Muscle layer of duodenum (tissue), 2 donors: Measurements from ENCODE around the gene COL25A1.
"Not testable (repeated sequence)": the region's sequence is repeated elsewhere in the genome, so short reads cannot be mapped to it uniquely, and the experiment has no call there.

ENCODE experiments used
- H3K27ac ChIP-seq: one replicate; pipeline ENCODE4 v1.7.0; 2013; ENCODE audit warnings: mild to moderate bottlenecking, low read length
- H3K27me3 ChIP-seq: one replicate; pipeline ENCODE4 v1.7.0; 2013; ENCODE audit warnings: low read depth, mild to moderate bottlenecking, control low read depth, low read length
- H3K36me3 ChIP-seq, 2 donors: one replicate each; pipeline ENCODE4 v1.7.0; 2013; ENCODE audit warnings: low read length in 2 of 2, control low read depth in 1 of 2, mild to moderate bottlenecking in 1 of 2; ENCODE audit not compliant: insufficient read depth in 2 of 2, control insufficient read depth in 1 of 2
- H3K4me1 ChIP-seq, 2 donors: one replicate each; pipeline ENCODE4 v1.7.0; 2013; ENCODE audit warnings: low read length in 2 of 2, mild to moderate bottlenecking in 2 of 2, control low read depth in 1 of 2, moderate library complexity in 1 of 2; ENCODE audit not compliant: insufficient read depth in 2 of 2, control insufficient read depth in 1 of 2
- H3K4me3 ChIP-seq, 2 donors: one replicate each; pipeline ENCODE4 v1.7.0; 2013; ENCODE audit warnings: low read length in 2 of 2, low read depth in 1 of 2, mild to moderate bottlenecking in 1 of 2
- H3K9me3 ChIP-seq, 2 donors: one replicate each; pipeline ENCODE4 v1.7.0; 2013; ENCODE audit warnings: low read length in 2 of 2, control low read depth in 1 of 2, mild to moderate bottlenecking in 1 of 2; ENCODE audit not compliant: control insufficient read depth in 1 of 2
- donor health status: healthy.

The COL25A1 gene

DNA sequence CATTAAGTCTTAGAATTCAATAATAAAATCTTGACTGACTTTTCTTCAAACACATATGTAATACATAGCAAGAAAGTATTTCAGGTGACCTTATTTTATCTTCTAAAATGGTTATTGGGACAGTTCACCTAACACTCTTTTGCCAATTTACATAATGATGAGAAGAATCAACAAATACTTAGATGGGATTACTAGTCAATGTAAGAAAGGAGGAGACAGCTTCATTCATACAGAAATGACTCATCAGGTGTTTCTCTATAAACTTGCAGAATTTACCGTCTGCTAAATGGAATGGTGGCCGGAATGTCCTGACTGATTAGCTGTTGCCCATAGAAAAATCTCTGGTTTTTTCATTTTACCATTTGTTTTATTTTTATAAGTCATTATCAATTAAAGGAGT is 424.6 kb downstream of the COL25A1 start:
- Histone ChIP-seq H3K27ac (no peak overlapping the region), H3K27me3 (no peaks in the 10 kb centered on the region), H3K9me3 (no peaks in the 10 kb centered on the region), H3K36me3 (no peaks in the 10 kb centered on the region), H3K4me3 (no peak overlapping the region), H3K4me1 (no peaks in the 10 kb centered on the region)

DNA sequence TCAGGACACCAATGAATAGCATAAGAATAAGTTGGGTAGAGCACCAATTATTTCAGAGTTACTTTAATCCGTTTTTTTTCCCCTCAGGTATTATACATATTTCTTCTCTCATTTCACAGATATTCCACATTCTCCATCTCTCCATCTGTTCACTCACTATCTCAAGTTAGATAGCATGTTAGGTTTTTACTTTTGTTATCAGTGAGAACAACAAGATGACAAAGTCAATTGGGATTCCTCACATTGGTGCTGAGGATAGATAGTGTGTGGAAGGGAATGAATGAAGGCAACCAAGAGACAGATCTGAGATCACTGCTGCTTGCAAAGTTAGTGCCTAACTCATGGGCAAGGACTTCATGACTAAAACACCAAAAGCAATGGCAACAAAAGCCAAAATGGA is 427.7 kb downstream of the COL25A1 start:
- Histone ChIP-seq H3K27me3 (no peaks in the 10 kb centered on the region), H3K4me3 (no peak overlapping the region), H3K27ac (no peak overlapping the region), H3K4me1 (no peaks in the 10 kb centered on the region), H3K36me3 (no peaks in the 10 kb centered on the region), H3K9me3 (no peaks in the 10 kb centered on the region)

DNA sequence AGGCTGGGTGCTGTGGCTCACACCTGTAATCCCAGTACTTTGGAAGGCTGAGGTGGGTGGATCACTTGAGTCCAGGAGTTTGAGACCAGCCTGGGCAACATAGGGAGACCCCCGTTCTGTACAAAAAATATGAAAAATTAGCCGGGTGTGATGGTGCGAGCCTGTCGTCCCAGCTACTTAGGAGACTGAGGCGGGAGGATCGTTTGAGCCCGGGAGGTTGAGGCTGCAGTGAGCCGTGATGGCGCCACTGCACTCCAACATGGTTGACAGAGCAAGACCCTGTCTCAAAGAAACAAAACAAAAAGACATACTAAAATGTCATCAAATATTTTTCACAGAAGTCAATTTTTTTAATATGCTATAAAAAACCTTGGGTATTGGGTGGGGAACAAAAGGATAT is 432.5 kb downstream of the COL25A1 start:
- not testable (repeated sequence) for H3K36me3 ChIP-seq, H3K27ac ChIP-seq, H3K4me1 ChIP-seq, H3K4me3 ChIP-seq, H3K9me3 ChIP-seq, H3K27me3 ChIP-seq

DNA sequence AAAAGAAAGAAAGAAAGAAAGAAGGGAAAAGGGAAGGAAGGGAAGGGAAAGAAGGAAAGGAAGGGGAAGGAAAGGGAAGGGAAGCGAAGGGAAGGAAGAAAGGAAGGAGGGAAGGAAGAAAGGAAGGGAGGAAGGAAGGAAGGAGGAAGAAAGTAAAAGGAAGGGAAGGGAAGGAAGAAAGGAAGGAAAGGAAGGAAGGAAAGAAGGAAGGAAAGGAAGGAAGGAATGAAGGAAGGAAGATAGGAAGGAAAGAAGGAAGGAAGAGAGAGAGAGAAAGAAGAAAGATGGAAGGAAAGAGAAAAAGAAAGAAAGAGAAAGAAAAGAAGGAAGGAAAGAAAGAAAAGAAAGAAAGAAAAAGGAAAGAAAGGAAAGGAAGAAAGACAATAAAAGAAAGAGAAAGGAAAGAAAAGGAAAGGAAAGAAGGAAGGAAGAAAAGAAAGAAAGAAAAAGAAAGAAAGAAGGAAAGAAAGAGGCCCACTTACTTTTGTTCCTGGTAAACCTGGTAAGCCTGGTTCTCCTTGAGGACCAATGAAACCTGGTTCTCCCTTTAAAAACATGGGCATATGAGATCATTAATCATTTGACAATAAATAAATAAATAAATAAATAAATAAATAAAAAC is 433.7 kb downstream of the COL25A1 start:
- no peaks in the 10 kb centered on the region for H3K9me3 ChIP-seq

DNA sequence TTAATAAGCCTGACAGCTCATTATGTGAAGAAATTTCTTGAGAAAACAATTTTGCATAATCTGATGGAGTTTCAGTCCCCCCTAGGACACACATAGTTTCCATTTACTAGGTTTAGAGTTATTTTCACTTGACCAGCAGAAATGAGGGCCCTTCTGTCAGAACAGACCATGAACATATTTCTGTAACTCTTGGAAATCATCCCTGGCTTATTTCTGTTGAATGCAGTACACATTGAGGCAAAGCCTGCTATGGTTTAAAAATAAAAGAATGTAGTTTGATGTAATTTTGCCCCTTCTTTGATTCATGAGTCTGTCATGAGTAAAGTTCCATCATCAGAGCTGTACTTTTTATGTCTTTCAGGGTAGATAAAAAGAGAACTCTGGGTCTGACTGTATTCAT is 435.0 kb downstream of the COL25A1 start:
- no peaks in the 10 kb centered on the region for H3K4me1 ChIP-seq
- no peak overlapping the region for H3K4me3 ChIP-seq
- no peak overlapping the region for H3K27ac ChIP-seq
- H3K9me3 ChIP-seq, result no peaks in the 10 kb centered on the region
- no peaks in the 10 kb centered on the region for H3K27me3 ChIP-seq
- no peaks in the 10 kb centered on the region for H3K36me3 ChIP-seq

More for the DNA sequence above, 433.7 kb downstream of the COL25A1 start:
- H3K27ac ChIP-seq, result no peak overlapping the region
- no peaks in the 10 kb centered on the region for H3K4me1 ChIP-seq
- H3K27me3 ChIP-seq, result no peaks in the 10 kb centered on the region
- no peak overlapping the region for H3K4me3 ChIP-seq
- H3K36me3 ChIP-seq, result no peaks in the 10 kb centered on the region

DNA sequence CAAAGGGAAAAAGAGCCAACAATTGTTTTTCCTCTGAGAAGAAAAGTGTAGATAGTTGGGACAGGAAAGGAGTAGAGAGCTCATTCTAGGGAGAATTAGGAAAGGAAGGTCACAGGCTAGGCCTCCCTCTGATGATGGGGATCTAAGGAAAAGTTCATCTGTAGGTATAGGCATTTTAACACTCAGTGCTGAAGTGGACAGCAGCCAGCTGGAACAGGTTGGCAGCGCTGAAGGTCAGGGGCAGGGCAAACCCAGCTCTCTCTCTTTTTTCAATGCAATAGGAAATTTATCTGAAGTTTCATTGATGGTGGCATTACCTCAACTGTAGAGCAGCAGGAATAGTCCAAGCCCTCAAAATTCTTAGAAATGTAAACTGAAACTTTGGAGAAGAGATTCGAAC is 441.1 kb downstream of the COL25A1 start:
- no peaks in the 10 kb centered on the region for H3K4me1 ChIP-seq
- H3K27ac ChIP-seq, result no peak overlapping the region
- no peaks in the 10 kb centered on the region for H3K27me3 ChIP-seq
- H3K36me3 ChIP-seq, result no peaks in the 10 kb centered on the region
- no peaks in the 10 kb centered on the region for H3K9me3 ChIP-seq
- H3K4me3 ChIP-seq, result no peak overlapping the region

DNA sequence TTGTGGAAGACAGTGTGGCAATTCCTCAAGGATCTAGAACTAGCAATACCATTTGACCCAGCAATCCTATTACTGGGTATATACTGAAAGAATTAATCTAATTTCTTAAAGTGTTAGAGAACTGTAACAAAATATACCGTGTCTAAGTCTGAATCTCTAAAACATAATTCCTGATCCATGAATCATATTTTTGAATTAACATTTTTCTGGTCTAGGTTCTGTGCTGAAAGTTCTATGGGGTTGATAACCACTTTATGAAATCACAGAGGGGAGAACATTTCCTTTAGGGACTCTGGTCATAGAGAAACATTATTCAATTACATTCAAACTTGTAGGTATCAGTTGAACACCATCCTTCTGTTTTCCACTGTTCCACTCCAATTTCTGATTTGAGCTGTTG is 447.7 kb downstream of the COL25A1 start:
- H3K9me3 ChIP-seq, result no peaks in the 10 kb centered on the region
- no peak overlapping the region for H3K4me3 ChIP-seq
- no peak overlapping the region for H3K27ac ChIP-seq
- no peaks in the 10 kb centered on the region for H3K27me3 ChIP-seq
- no peaks in the 10 kb centered on the region for H3K4me1 ChIP-seq
- H3K36me3 ChIP-seq, result no peaks in the 10 kb centered on the region

DNA sequence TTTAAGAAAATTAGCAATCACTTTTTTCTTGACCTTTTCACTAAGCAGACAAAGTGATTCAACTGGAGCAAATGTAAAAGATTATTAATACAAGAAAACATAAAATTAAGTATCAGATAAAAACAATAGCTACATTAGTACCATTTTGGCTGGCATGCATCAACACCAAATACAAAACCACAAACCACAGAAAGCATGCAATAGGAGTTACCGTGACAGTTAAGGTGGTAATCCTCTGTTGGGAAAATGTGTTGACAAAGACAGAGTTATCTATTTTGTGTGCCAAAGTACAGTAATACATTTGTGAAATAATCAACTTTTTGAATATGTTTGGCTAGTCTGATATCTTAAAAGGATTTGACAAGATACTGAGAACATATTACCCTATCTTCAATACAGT is 449.8 kb downstream of the COL25A1 start:
- no peak overlapping the region for H3K27ac ChIP-seq
- no peaks in the 10 kb centered on the region for H3K4me1 ChIP-seq
- no peaks in the 10 kb centered on the region for H3K9me3 ChIP-seq
- H3K36me3 ChIP-seq, result no peaks in the 10 kb centered on the region
- no peak overlapping the region for H3K4me3 ChIP-seq
- no peaks in the 10 kb centered on the region for H3K27me3 ChIP-seq

DNA sequence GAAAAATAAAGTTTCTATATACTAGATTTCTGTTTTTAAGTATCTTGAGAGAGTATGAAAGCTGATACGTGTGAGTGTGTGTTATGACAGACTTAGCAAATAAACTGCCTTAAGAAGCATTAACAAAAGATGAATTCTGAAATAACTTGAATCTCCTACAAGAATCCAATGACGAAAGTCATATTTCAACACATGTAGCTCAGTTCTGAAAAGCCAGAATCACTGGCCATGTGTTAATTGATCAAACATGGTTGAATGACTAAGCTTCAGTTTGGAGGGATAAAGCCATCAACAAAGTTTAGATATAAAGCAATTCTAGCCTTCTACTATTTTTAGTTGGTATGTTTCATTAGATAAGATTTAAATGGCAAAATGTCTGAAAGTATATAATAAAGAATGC is 451.1 kb downstream of the COL25A1 start:
- H3K36me3 ChIP-seq, result no peaks in the 10 kb centered on the region
- no peaks in the 10 kb centered on the region for H3K4me1 ChIP-seq
- no peaks in the 10 kb centered on the region for H3K27me3 ChIP-seq
- H3K27ac ChIP-seq, result no peak overlapping the region
- no peaks in the 10 kb centered on the region for H3K9me3 ChIP-seq
- H3K4me3 ChIP-seq, result no peak overlapping the region

DNA sequence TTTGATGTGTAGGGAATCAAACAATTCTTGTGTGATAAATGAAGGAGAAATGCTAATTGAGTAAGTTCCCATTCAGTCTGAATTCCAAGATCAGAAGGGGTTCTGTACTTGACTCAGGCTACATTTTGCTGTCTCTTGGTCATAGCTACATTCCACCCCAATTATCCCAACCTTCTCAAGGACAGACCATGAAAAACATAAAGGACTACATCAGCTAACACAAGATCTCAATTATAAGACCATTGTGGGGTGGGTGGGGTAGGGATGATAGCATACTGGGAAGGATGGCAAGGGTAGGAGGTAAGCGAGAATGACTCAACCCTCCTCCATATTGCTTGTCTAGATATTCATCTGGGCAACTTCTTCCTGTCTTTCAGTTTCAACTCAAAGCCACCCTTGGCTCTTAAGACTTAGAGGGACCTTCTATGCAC is 452.2 kb downstream of the COL25A1 start:
- Histone ChIP-seq H3K27ac (no peak overlapping the region), H3K36me3 (no peaks in the 10 kb centered on the region), H3K9me3 (no peaks in the 10 kb centered on the region), H3K27me3 (no peaks in the 10 kb centered on the region), H3K4me1 (no peaks in the 10 kb centered on the region), H3K4me3 (no peak overlapping the region)

DNA sequence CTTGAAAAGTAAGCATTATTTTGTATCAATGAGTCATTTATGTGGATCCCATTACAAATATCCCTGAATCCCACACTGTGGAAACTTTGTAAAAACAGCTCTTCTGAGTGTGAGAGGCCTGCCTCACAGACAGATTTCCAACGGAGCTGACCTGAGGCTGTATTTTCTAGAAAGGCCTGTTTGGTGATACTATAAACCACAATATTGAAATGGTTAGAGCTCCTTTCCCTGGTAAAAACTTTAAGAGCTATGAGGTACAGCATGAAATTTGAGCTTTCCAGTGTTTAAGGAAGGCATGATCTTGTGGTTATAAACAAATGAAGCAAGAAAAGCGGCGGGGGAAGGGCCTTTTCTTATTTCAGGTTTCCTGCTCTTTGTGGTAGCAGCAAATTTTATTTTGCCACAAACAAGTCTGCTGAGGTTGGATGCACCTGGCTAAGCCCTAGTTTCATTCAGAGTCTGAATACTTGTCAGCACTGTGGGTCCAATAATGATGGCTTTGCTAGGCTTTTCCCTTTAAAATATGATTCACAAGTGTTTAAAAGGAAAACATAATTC is 452.8 kb downstream of the COL25A1 start:
- Histone ChIP-seq H3K4me3 (no peak overlapping the region), H3K27ac (no peak overlapping the region), H3K36me3 (no peaks in the 10 kb centered on the region), H3K27me3 (no peaks in the 10 kb centered on the region), H3K4me1 (no peaks in the 10 kb centered on the region), H3K9me3 (no peaks in the 10 kb centered on the region)

DNA sequence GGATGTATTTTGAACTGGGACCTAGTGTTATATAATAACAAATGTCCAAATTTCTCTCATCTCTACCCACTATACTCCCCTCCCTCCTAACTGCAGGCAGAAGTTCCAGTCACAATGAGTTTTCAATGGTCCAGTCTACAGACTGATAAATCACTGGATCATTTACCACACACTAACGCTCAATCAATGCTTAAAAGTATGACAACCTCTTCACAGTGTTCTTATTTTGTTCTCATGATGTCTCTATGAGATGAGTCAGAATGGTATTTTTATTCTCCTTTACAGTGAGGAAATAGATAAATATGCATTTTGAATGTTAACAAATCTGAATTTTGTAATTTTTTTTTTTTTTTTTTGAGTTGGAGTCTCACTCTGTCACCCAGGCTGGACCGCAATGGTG is 455.9 kb downstream of the COL25A1 start:
- H3K9me3 ChIP-seq, result no peaks in the 10 kb centered on the region
- H3K4me3 ChIP-seq, result no peak overlapping the region
- no peaks in the 10 kb centered on the region for H3K36me3 ChIP-seq
- no peaks in the 10 kb centered on the region for H3K27me3 ChIP-seq
- no peaks in the 10 kb centered on the region for H3K4me1 ChIP-seq
- H3K27ac ChIP-seq, result no peak overlapping the region
